ENCODE results near the gene SLC17A2.
"Not testable (repeated sequence)": the region's sequence is repeated elsewhere in the genome, so short reads cannot be mapped to it uniquely, and the experiment has no call there.

Gene SLC17A2

GRCh38 chr6:25951296-25952032, 21.0 kb upstream of the SLC17A2 start:
- DNase-seq: no peak

- DNase-seq: no peak
Observed at GRCh38 chr6:25950297-25950696, 19.8 kb upstream of the SLC17A2 start.

- no peak for DNase-seq
Observed at GRCh38 chr6:25949695-25950094, 19.2 kb upstream of the SLC17A2 start.

- DNase-seq: not testable (repeated sequence)
Observed at GRCh38 chr6:25947492-25947891, 17.0 kb upstream of the SLC17A2 start.

GRCh38 chr6:25946631-25947030, 16.1 kb upstream of the SLC17A2 start:
- no peak for DNase-seq

- not testable (repeated sequence) for DNase-seq
Observed at GRCh38 chr6:25945738-25946137, 15.2 kb upstream of the SLC17A2 start.

- DNase-seq: no peak
Observed at GRCh38 chr6:25944688-25945574, 14.4 kb upstream of the SLC17A2 start.

GRCh38 chr6:25943887-25944286, 13.4 kb upstream of the SLC17A2 start:
- no peak for DNase-seq

- DNase-seq: peak; percentile 34 to 35
Observed at GRCh38 chr6:25942561-25943147, 12.2 kb upstream of the SLC17A2 start.

GRCh38 chr6:25939593-25939992, 9.1 kb upstream of the SLC17A2 start:
- DNase-seq: no peak

GRCh38 chr6:25935953-25936352, 5.5 kb upstream of the SLC17A2 start:
- DNase-seq: no peak

- DNase-seq: no peak
Observed at GRCh38 chr6:25934735-25935313, 4.3 kb upstream of the SLC17A2 start.

GRCh38 chr6:25934156-25934555, 3.7 kb upstream of the SLC17A2 start:
- DNase-seq: no peak

GRCh38 chr6:25931411-25931709, 869 bp upstream of the SLC17A2 start:
- no peak for DNase-seq

- DNase-seq: not testable (repeated sequence)
Observed at GRCh38 chr6:25929785-25930184, 706 bp downstream of the SLC17A2 start.

GRCh38 chr6:25928562-25929324, 1.7 kb downstream of the SLC17A2 start:
- no peak for DNase-seq

- peak in 1 of 2 donors; percentile 18 for DNase-seq
Observed at GRCh38 chr6:25927756-25928216, 2.7 kb downstream of the SLC17A2 start.

- peak in 1 of 2 donors; percentile 31 for DNase-seq
Observed at GRCh38 chr6:25927178-25927577, 3.3 kb downstream of the SLC17A2 start.

GRCh38 chr6:25925876-25926275, 4.6 kb downstream of the SLC17A2 start:
- DNase-seq: no peak

- DNase-seq: no peak
Observed at GRCh38 chr6:25922301-25922700, 8.2 kb downstream of the SLC17A2 start.

GRCh38 chr6:25921525-25922203, 8.8 kb downstream of the SLC17A2 start:
- DNase-seq: no peak

GRCh38 chr6:25919657-25920056, 10.8 kb downstream of the SLC17A2 start:
- no peak for DNase-seq
